ENCODE measurements around the gene ZC2HC1B. TPM values are rescaled to one million over a fixed set of nuclear protein-coding genes. Genes with fewer than 3 reads are reported as not detected.

ZC2HC1B gene
- total RNA-seq, 1 experiment from 2014 or later: not detected

DNA sequence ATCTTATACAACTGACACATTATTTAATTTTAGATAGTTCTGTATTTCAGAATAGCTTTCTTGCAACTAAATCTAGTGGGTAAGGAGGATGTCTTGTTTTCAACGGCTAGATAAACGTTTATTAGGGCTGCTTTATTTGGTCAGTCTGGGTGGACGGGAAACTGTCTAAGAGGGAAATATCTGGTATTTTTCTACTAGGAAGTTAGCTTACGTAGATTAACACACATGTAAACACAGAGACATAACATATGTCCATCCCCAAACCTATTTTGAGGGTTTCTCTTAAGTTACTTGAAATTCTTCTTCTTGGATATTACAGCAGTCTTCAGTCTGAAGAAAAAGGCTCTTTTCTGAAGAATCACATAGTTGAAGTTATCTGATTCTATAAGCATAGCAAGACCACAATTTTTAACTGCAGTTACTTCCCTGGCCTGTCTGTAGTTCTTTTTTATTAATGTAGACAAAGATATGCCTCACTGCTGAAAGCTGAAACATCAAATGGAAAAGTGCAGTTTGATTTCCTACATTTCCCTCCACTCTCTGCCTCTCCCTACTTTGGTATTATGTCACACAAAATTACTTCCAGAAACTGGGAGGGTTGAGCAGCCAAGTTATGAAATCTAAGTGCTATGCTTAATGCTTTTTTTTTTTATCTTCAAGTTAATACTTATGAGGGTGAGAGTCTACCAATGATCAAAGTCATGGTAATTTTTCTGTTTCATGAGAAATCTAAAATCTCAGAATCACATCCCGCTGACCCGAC lies 106.4 kb downstream of the ZC2HC1B start:
- Histone ChIP-seq H2AFZ (ENCODE audit: low read depth, low read length, poor library complexity, severe bottlenecking) (no peak overlapping the region), H3K9me2 (ENCODE audit: insufficient read depth) (no peaks in the 10 kb centered on the region), H3K36me3 (ENCODE audit: control insufficient read depth in 1 of 2, insufficient read depth in 2 of 2, low read length in 2 of 2) (no peaks in the 10 kb centered on the region), H3K4me2 (ENCODE audit: low read length) (no peak overlapping the region), H3K27me3 (ENCODE audit: insufficient read depth, low read length) (no peaks in the 10 kb centered on the region), H3K79me2 (ENCODE audit: insufficient read depth, low read length) (no peaks in the 10 kb centered on the region), H3K27ac (ENCODE audit: low read depth, low read length) (no peak overlapping the region), H3K4me3 (replicated peaks in 1 of 2; ENCODE audit: low read depth in 1 of 2, low read length in 2 of 2) (no peak overlapping the region), H3K9ac (ENCODE audit: low read length) (no peak overlapping the region), H3K4me1 (ENCODE audit: control insufficient read depth in 1 of 2, insufficient read depth in 2 of 2, low read length in 2 of 2) (no peaks in the 10 kb centered on the region), H3K9me3 (ENCODE audit: control insufficient read depth in 1 of 2, insufficient read depth in 1 of 2, low read depth in 1 of 2, low read length in 2 of 2) (no peaks in the 10 kb centered on the region), H4K20me1 (ENCODE audit: insufficient read depth) (no peaks in the 10 kb centered on the region)
- TF ChIP-seq EZH2phosphoT487 (IDR thresholded peaks at IDR 0.05; ENCODE audit: borderline replicate concordance): no peak
- no peak for TF ChIP-seq EGR1 (IDR thresholded peaks at IDR 0.05; ENCODE audit: low read depth)
- TF ChIP-seq ZBTB33 (IDR thresholded peaks at IDR 0.05; ENCODE audit: extremely low read depth, insufficient replicate concordance, low read length): no peak
- TF ChIP-seq, protein P1, sequence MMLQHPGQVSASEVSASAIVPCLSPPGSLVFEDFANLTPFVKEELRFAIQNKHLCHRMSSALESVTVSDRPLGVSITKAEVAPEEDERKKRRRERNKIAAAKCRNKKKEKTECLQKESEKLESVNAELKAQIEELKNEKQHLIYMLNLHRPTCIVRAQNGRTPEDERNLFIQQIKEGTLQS (IDR thresholded peaks at IDR 0.05): no peak
- no peak for TF ChIP-seq YY1 (IDR thresholded peaks at IDR 0.05; ENCODE audit: extremely low read depth, insufficient replicate concordance, low read depth, low read length)
- ChIA-PET POLR2A (no interaction called here), CTCF (no interaction called here), RAD21 (ENCODE audit: low non-redundant PET in 1 of 2, low total read pairs in 2 of 2, uncharacterized antibody in 2 of 2, unreplicated experiment in 2 of 2) (no interaction called here)
- no TSS peak for BruUV-seq (replicated peaks)
- intact Hi-C loops (cut with micrococcal nuclease): no loop called here
- ATAC-seq: no peak
- no peak for DNase-seq (ENCODE audit: low read depth, low spot score)
